HuH-7.5 (cell line): ENCODE data around the gene CSF2RB.

Experiments
- DNase-seq: peaks from one replicate; pipeline ENCODE4 v3.0.0; 2011; ENCODE audit warnings: low spot score

Gene CSF2RB

DNA sequence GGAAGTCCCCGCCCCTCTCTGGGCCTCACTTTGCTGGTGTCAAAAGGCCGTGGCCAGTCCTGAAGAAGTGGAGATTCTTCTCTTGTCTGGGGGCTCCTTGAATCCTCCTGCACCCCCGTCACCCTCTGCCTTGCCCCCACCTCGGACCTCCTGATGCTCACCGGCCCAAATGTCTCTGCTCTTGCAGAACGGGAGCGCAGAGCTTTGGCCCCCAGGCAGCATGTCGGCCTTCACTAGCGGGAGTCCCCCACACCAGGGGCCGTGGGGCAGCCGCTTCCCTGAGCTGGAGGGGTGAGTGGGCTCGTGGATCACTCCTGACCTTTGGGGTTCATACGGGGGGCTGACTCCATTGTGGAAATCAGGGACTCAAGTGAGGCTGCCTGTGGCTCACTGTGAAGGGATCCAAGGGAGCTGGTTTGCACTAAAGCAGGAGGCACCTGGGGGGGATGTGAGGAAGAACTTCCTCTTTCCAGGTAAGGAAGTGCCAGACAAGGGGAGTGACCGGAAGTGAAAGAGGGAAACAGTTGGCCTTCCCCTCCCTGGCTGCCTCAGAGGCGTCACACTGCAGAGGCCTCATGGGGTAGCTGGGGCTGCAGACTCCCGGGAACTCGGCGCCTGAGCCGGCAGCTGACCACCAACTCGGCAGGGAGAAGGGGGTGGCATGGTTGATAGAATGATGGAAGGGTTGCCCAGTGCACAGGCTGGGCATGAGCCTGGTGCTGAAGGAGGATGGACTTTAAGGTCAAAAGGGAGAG is 23.1 kb downstream of the CSF2RB start:
- no peak for DNase-seq

DNA sequence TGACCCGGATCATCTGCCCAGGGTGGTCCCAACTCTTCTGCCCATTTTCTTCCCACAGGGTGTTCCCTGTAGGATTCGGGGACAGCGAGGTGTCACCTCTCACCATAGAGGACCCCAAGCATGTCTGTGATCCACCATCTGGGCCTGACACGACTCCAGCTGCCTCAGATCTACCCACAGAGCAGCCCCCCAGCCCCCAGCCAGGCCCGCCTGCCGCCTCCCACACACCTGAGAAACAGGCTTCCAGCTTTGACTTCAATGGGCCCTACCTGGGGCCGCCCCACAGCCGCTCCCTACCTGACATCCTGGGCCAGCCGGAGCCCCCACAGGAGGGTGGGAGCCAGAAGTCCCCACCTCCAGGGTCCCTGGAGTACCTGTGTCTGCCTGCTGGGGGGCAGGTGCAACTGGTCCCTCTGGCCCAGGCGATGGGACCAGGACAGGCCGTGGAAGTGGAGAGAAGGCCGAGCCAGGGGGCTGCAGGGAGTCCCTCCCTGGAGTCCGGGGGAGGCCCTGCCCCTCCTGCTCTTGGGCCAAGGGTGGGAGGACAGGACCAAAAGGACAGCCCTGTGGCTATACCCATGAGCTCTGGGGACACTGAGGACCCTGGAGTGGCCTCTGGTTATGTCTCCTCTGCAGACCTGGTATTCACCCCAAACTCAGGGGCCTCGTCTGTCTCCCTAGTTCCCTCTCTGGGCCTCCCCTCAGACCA is 24.0 kb downstream of the CSF2RB start:
- no peak for DNase-seq

DNA sequence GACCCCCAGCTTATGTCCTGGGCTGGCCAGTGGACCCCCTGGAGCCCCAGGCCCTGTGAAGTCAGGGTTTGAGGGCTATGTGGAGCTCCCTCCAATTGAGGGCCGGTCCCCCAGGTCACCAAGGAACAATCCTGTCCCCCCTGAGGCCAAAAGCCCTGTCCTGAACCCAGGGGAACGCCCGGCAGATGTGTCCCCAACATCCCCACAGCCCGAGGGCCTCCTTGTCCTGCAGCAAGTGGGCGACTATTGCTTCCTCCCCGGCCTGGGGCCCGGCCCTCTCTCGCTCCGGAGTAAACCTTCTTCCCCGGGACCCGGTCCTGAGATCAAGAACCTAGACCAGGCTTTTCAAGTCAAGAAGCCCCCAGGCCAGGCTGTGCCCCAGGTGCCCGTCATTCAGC is 24.6 kb downstream of the CSF2RB start:
- DNase-seq: no peak

GRCh38 chr22:36938886-36939285 is 25.5 kb downstream of the CSF2RB start:
- no peak for DNase-seq

GRCh38 chr22:36940676-36941075 is 27.2 kb downstream of the CSF2RB start:
- no peak for DNase-seq

DNA sequence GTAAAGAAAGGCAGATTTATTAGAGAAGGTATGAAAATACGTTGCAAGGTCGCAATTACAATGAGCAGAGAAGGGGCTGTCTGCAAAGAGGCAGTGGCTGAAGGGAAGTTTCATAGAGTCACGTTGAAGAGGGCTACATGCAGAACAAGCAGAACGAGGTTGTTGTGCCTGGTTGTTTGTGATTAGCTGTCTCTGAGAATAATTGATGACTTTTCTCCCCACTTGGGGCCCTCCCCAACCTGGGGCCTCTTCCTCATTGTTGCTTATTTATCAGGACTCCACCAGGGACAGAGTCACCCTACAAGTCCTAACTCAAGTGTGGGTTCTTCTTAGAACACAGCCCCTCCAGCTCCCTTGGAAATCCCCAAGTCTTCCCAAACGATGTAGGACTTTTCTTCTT is 29.1 kb downstream of the CSF2RB start:
- no peak for DNase-seq

DNA sequence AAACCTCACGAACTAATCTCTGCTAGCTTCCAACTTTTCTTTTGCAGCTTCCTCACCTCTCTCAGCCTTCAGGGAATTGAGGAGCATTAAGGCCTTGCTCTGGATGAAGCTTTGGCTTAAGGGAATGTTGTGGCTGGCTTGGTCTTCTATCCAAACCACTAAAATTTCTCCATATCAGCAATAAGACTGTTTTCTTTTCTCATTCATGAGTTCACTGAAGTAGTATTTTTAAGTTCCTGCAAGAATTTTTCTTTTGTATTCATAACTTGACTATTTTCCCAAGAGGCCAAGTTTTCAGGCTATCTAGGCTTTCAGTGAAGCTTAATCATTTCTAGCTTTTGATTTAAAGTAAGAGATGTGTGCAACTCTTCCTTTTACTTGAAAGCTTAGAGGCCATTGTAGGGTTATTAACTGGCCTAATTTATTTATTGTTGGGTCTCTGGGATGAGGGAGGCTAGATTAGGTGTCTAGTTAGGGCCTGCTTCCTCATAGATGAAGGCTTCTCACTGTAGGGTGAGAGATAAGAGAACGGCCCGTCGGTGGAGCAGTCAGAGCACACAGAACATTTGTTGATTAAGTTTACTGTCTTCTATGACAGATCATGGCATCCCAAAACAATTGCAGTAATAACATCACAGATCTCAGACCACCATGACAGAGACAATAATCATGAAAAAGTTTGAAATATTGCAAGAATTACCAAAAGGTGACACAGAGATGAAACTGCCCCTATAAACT is 33.2 kb downstream of the CSF2RB start:
- DNase-seq: no peak

GRCh38 chr22:36948273-36949225 is 35.1 kb downstream of the CSF2RB start:
- DNase-seq: no peak

GRCh38 chr22:36950797-36951590 is 37.6 kb downstream of the CSF2RB start:
- DNase-seq: no peak

DNA sequence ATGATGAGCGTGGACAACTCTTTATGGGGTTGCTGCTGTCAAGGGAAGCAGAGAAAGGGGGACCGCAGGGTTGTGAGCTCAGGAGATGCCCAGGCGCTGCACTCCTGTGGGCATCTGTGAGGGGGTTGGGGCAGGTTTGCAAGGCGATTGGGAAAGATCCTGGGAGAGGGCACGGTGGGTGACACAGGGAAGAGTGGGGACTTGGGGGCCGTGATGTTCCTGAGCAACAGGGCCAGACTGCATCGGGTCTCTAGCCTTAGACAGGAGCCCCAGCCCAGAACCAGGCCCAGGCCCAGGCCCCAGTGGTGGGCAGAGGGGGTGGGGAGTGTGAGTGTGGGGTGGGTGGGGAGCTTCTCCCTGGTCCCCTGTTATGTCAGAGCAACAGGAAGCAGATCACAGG is 38.3 kb downstream of the CSF2RB start:
- DNase-seq: no peak

- DNase-seq: no peak
Measured at GRCh38 chr22:36953239-36954080, 40.0 kb downstream of the CSF2RB start.

GRCh38 chr22:36954251-36955014 is 41.0 kb downstream of the CSF2RB start:
- no peak for DNase-seq

DNA sequence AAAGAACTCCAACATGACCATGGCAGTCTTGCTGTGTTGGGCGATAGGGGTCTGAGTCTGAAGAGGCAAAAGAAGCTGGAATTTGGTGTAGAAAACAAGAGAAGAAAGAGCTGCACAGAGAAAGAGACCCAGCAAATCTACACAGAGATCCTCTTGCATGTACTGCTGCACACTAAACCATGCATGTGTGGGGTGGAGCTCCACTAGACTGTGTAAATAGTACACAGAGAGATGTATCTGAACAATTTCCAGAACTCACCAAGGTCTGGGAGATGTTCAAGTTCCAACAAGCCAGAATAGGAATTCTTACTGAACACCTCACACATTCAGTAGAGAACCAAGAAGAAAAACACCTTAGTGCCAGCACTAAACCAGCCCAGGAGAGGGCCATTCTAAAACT is 42.3 kb downstream of the CSF2RB start:
- no peak for DNase-seq

DNA sequence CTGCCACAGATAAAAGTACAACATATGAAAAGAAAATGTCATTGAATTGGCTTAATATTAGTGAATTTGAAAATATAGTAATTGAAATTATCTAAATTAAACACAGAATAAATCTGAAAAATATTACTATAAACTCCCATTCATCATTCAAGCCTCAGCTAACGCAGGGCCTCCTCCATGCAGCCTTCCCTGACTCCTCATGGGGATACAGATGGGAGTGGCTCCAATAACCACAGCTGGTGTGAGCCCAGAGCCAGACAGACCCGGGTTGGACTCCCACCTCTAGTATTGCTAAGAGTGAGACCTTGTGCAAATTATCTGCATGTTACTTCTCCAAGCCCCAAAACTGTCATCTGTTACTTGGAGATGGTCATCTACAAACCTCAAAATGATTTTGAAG is 44.9 kb downstream of the CSF2RB start:
- DNase-seq: no peak

GRCh38 chr22:36961626-36962025 is 48.2 kb downstream of the CSF2RB start:
- DNase-seq: no peak

- DNase-seq: no peak
Measured at GRCh38 chr22:36963302-36963701, 49.9 kb downstream of the CSF2RB start.

DNA sequence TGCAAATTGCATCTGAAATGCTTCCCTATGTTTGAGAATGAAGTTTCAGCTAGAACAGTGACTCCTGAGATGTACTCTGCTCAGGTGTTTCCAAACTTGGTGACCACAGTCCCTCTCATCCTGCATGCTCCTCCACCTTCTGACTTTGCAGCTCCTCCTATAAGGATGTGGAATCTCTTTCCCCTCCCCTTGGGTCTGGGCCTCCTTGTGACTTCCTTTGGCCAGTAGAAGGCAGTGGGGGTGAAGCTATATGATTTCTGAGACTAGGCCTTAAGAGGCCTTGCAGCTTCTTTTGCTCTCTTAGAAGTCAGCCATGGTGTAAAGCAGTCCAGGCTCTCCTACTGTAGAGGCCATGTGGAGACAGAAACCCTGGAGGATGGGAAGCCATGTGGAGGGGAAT is 50.7 kb downstream of the CSF2RB start:
- no peak for DNase-seq

GRCh38 chr22:36965696-36966095 is 52.3 kb downstream of the CSF2RB start:
- DNase-seq: no peak

- no peak for DNase-seq
Measured at GRCh38 chr22:36966851-36967540, 53.6 kb downstream of the CSF2RB start.
